ENCODE measurements around the gene NELL1. TPM values are rescaled to one million over a fixed set of nuclear protein-coding genes. Genes with fewer than 3 reads are reported as not detected.
"Not testable (repeated sequence)": the region's sequence is repeated elsewhere in the genome, so short reads cannot be mapped to it uniquely, and the experiment has no call there.

NELL1 gene
- total RNA-seq, 1 experiment from 2014 or later = not detected

GRCh38 chr11:21133244-21133643 lies 463.9 kb downstream of the NELL1 start:
- no TSS peak for BruUV-seq (replicated peaks)
- H3K79me2 ChIP-seq (ENCODE audit: low read length) = no peaks in the 10 kb centered on the region
- no peaks in the 10 kb centered on the region for H3K36me3 ChIP-seq (ENCODE audit: low read depth, low read length)
- CTCF ChIA-PET = no interaction called here
- no peak overlapping the region for H3K4me2 ChIP-seq (ENCODE audit: low read length)
- H3K27ac ChIP-seq (ENCODE audit: low read length) = no peak overlapping the region
- ATAC-seq (no peak), DNase-seq (no peak)
- H3K27me3 ChIP-seq (ENCODE audit: low read length) = no peaks in the 10 kb centered on the region
- H3K9ac ChIP-seq (ENCODE audit: low read length) = no peak overlapping the region
- intact Hi-C loops (cut with micrococcal nuclease) = no loop called here
- H3F3A ChIP-seq (ENCODE audit: low read length, unreplicated experiment) = no peaks in the 10 kb centered on the region
- no peak overlapping the region for H2AFZ ChIP-seq (ENCODE audit: low read length)
- POLR2A ChIA-PET (ENCODE audit: unreplicated experiment) = no interaction called here
- no peaks in the 10 kb centered on the region for H4K20me1 ChIP-seq (ENCODE audit: low read length)
- 0 out of 2 replicates have a peak, but pooled peaks cover 3% of the 10 kb centered on the region for H3K9me3 ChIP-seq (ENCODE audit: low read length)
- no peak overlapping the region for H3K4me3 ChIP-seq (ENCODE audit: low read length)
- no peaks in the 10 kb centered on the region for H3K4me1 ChIP-seq (ENCODE audit: insufficient read depth, low read length)
- no peaks in the 10 kb centered on the region for H3K9me2 ChIP-seq (replicated peaks; ENCODE audit: low read length)
- TF ChIP-seq EZH2phosphoT487 (IDR thresholded peaks at IDR 0.05; ENCODE audit: borderline replicate concordance, low read length) = no peak

- Histone ChIP-seq H3K79me2 (ENCODE audit: low read length) (no peaks in the 10 kb centered on the region), H3K4me3 (ENCODE audit: low read length) (no peak overlapping the region), H3K9me2 (replicated peaks; ENCODE audit: low read length) (no peaks in the 10 kb centered on the region), H3F3A (ENCODE audit: low read length, unreplicated experiment) (no peaks in the 10 kb centered on the region), H3K4me2 (ENCODE audit: low read length) (no peak overlapping the region), H3K27me3 (ENCODE audit: low read length) (no peaks in the 10 kb centered on the region), H3K9ac (ENCODE audit: low read length) (no peak overlapping the region), H3K36me3 (ENCODE audit: low read depth, low read length) (no peaks in the 10 kb centered on the region), H2AFZ (ENCODE audit: low read length) (no peak overlapping the region), H3K27ac (ENCODE audit: low read length) (no peak overlapping the region), H3K4me1 (ENCODE audit: insufficient read depth, low read length) (no peaks in the 10 kb centered on the region), H4K20me1 (ENCODE audit: low read length) (no peaks in the 10 kb centered on the region), H3K9me3 (ENCODE audit: low read length) (0 out of 2 replicates have a peak, but pooled peaks cover 3% of the 10 kb centered on the region)
- DNase-seq = no peak
- CTCF ChIA-PET = no interaction called here
- ATAC-seq = no peak
- intact Hi-C loops (cut with micrococcal nuclease) = no loop called here
- POLR2A ChIA-PET (ENCODE audit: unreplicated experiment) = no interaction called here
- no TSS peak for BruUV-seq (replicated peaks)
- TF ChIP-seq CTCF (conservative IDR thresholded peaks at IDR 0.05; ENCODE audit: low read depth, low read length) (no peak), EZH2 (IDR thresholded peaks at IDR 0.05; ENCODE audit: low read length, unreplicated experiment) (no peak), EZH2phosphoT487 (IDR thresholded peaks at IDR 0.05; ENCODE audit: borderline replicate concordance, low read length) (no peak)
Measured at GRCh38 chr11:21133722-21134121, 464.3 kb downstream of the NELL1 start.

- no peaks in the 10 kb centered on the region for H4K20me1 ChIP-seq (ENCODE audit: low read length)
- H3K4me1 ChIP-seq (ENCODE audit: insufficient read depth, low read length) = no peaks in the 10 kb centered on the region
- H2AFZ ChIP-seq (ENCODE audit: low read length) = no peak overlapping the region
- no peaks in the 10 kb centered on the region for H3K27me3 ChIP-seq (ENCODE audit: low read length)
- ChIA-PET CTCF (no interaction called here), POLR2A (ENCODE audit: unreplicated experiment) (no interaction called here)
- H3K36me3 ChIP-seq (ENCODE audit: low read depth, low read length) = no peaks in the 10 kb centered on the region
- no peaks in the 10 kb centered on the region for H3K79me2 ChIP-seq (ENCODE audit: low read length)
- ATAC-seq = no peak
- no peaks in the 10 kb centered on the region for H3K9me2 ChIP-seq (replicated peaks; ENCODE audit: low read length)
- intact Hi-C loops (cut with micrococcal nuclease) = no loop called here
- 0 out of 2 replicates have a peak, but pooled peaks cover 6% of the 10 kb centered on the region for H3K9me3 ChIP-seq (ENCODE audit: low read length)
- BruUV-seq (replicated peaks) = no TSS peak
- H3K27ac ChIP-seq (ENCODE audit: low read length) = no peak overlapping the region
- H3K4me2 ChIP-seq (ENCODE audit: low read length) = no peak overlapping the region
- no peaks in the 10 kb centered on the region for H3F3A ChIP-seq (ENCODE audit: low read length, unreplicated experiment)
- no peak overlapping the region for H3K4me3 ChIP-seq (ENCODE audit: low read length)
- DNase-seq = no peak
- TF ChIP-seq EZH2phosphoT487 (IDR thresholded peaks at IDR 0.05; ENCODE audit: borderline replicate concordance, low read length) = no peak
- TF ChIP-seq EZH2 (IDR thresholded peaks at IDR 0.05; ENCODE audit: low read length, unreplicated experiment) = no peak
- TF ChIP-seq CTCF (conservative IDR thresholded peaks at IDR 0.05; ENCODE audit: low read depth, low read length) = no peak
- H3K9ac ChIP-seq (ENCODE audit: low read length) = no peak overlapping the region
Measured at GRCh38 chr11:21137803-21138202, 468.4 kb downstream of the NELL1 start.

DNA sequence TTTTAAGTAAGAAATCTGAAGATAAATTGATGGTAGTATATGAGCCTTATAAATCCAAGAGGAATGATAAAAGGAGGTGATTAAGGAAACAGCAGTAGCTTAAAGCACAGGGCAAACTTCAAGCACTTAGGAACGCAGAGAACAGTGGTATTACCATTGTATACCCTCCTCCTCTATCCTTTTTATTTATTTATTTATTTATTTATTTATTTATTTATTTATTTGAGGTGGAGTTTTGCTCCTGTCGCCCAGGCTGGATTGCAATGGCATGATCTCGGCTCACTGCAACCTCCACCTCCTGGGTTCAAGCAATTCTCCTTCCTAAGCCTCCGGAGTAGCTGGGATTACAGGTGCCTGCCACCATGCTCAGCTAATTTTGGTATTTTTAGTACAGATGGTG lies 472.2 kb downstream of the NELL1 start:
- H3K27ac ChIP-seq (ENCODE audit: low read length); H3K36me3 ChIP-seq (ENCODE audit: low read depth, low read length); H4K20me1 ChIP-seq (ENCODE audit: low read length); intact Hi-C loops (cut with micrococcal nuclease); H3F3A ChIP-seq (ENCODE audit: low read length, unreplicated experiment); H3K79me2 ChIP-seq (ENCODE audit: low read length); H3K9me3 ChIP-seq (ENCODE audit: low read length); H3K4me2 ChIP-seq (ENCODE audit: low read length); BruUV-seq (replicated peaks); H3K9ac ChIP-seq (ENCODE audit: low read length); H3K27me3 ChIP-seq (ENCODE audit: low read length); H2AFZ ChIP-seq (ENCODE audit: low read length); CTCF ChIA-PET; POLR2A ChIA-PET (ENCODE audit: unreplicated experiment); H3K4me3 ChIP-seq (ENCODE audit: low read length); H3K9me2 ChIP-seq (replicated peaks; ENCODE audit: low read length); DNase-seq; ATAC-seq; H3K4me1 ChIP-seq (ENCODE audit: insufficient read depth, low read length): not testable (repeated sequence)
